Testis (tissue), 3 donors: Measurements from ENCODE around the gene NPHP4. TPM values are rescaled to one million over a fixed set of nuclear protein-coding genes. Genes with fewer than 3 reads are reported as not detected.

Experiments
- DNase-seq: peaks from one replicate; pipeline ENCODE4 v3.0.0-alpha.2; 2019
- H3K27ac ChIP-seq, 2 donors: fragments of 200-600 bp; sonication (generic); one replicate each; pipeline ENCODE4 v1.5.1; 2019
- H3K27me3 ChIP-seq: fragments of 200-600 bp; sonication (generic); one replicate; pipeline ENCODE4 v1.5.1; 2019
- H3K36me3 ChIP-seq: fragments of 200-600 bp; sonication (generic); one replicate; pipeline ENCODE4 v1.5.1; 2017; ENCODE audit warnings: low read depth; ENCODE audit errors: missing control alignments
- H3K4me1 ChIP-seq: fragments of 200-600 bp; sonication (generic); one replicate; pipeline ENCODE4 v1.5.1; 2019
- H3K4me3 ChIP-seq, 2 donors: fragments of 200-600 bp; sonication (generic); one replicate each; pipeline ENCODE4 v1.5.1; 2017 to 2019
- H3K9me3 ChIP-seq: fragments of 200-600 bp; sonication (generic); one replicate; pipeline ENCODE4 v1.5.1; 2017
- POLR2A ChIP-seq: fragments of 450-650 bp; IDR thresholded peaks from one replicate; pipeline ENCODE4 v1.6.1; 2017; ENCODE audit warnings: antibody characterized with exemption, mild to moderate bottlenecking, moderate library complexity
- WGBS, 2 donors: methylation state at CpG; one replicate each; pipeline ENCODE4 v1.1.5; 2018; 5-methylcytosine and 5-hydroxymethylcytosine counted together
- intact Hi-C: fragments of 100-400 bp; cut with DNase I; formaldehyde crosslinking; loops from one replicate; pipeline ENCODE4 v1.15.1; 2023; ENCODE audit warnings: low total_unique reads
- polyA plus RNA-seq: library from polyadenylated mRNA; stranded (reverse); fragments of 350-450 nt; fragmentation: Illumina TruSeq; extraction: RNeasy Lipid Tissue Mini Kit (QIAGEN cat#74804); gene quantifications from one replicate; pipeline ENCODE4 v1.2.3, GENCODE V29; 2014; ENCODE audit warnings: low read depth, low replicate concordance; ENCODE audit not compliant: insufficient read depth
- total RNA-seq, 2 donors: library from RNA; depleted of rRNA; stranded (reverse); fragments of >200 nt; gene quantifications; one replicate each; pipeline ENCODE4 v1.2.3, GENCODE V29; 2016
- TF ChIP-seq, protein P1 (sequence below), 3 experiments: fragments of 450-650 bp in 2 of 3; fragments of 200-600 bp in 1 of 3; sonication (generic) in 1 of 3; IDR thresholded peaks; one replicate each; pipeline ENCODE4 v1.5.1; 2016 to 2019; ENCODE audit warnings: antibody characterized with exemption in 3 of 3, mild to moderate bottlenecking in 2 of 3, moderate library complexity in 1 of 3

NPHP4 gene
- total and polyA plus RNA-seq, 3 donors from 2014 or later = 26.3 to 65.9 (median 49.4) TPM

DNA sequence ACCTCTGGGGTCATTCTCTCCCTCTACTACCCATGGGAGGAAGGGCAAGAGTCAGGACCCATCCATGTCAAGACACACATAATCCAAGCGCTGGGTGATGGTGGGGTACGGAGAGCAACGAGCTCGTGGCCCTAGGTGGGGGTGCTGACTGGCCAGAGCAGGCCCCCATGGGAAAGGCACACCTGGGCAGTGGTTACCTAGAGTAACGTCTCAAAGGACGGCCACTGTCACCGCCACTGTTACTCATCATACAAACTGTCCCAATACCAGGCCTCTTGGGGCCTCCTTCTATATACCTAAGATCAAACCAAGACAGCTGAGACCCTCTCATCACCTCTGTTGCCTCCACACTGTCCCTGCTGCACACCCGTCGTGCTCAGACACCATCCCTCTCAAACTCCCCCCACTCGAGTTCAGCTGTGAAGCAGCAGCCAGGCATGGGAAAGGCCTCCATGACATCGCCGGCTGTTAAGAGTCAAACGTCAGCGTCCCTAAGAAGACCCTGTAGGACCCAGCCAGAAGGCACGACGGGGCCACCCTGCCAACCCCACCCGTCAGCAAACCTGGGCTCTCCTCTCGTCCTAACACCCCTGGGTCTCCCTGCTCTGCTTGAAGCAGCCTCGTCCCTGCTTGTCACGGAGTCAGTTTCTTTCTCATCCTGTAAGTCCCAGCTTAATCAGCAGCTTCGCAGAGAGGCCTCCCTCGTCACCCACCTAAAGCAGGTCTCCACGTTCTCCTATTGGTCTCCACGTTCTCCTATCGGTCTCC is 15.3 kb downstream of the NPHP4 start:
- no peaks in the 10 kb centered on the region for H3K4me1 ChIP-seq
- no peaks in the 10 kb centered on the region for H3K9me3 ChIP-seq
- WGBS, 2 donors = 91 to 95% methylated on average over 19 to 25 of the region's 25 CpGs
- no peaks in the 10 kb centered on the region for H3K36me3 ChIP-seq
- H3K4me3 ChIP-seq = no peak overlapping the region
- H3K27me3 ChIP-seq = no peaks in the 10 kb centered on the region
- no peak for DNase-seq
- H3K27ac ChIP-seq = no peak overlapping the region
- no peak for TF ChIP-seq POLR2A
- TF ChIP-seq, protein P1, sequence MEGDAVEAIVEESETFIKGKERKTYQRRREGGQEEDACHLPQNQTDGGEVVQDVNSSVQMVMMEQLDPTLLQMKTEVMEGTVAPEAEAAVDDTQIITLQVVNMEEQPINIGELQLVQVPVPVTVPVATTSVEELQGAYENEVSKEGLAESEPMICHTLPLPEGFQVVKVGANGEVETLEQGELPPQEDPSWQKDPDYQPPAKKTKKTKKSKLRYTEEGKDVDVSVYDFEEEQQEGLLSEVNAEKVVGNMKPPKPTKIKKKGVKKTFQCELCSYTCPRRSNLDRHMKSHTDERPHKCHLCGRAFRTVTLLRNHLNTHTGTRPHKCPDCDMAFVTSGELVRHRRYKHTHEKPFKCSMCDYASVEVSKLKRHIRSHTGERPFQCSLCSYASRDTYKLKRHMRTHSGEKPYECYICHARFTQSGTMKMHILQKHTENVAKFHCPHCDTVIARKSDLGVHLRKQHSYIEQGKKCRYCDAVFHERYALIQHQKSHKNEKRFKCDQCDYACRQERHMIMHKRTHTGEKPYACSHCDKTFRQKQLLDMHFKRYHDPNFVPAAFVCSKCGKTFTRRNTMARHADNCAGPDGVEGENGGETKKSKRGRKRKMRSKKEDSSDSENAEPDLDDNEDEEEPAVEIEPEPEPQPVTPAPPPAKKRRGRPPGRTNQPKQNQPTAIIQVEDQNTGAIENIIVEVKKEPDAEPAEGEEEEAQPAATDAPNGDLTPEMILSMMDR (IDR thresholded peaks at IDR 0.05) = no peak
- intact Hi-C loops = loop anchor here (10.0 kb wide), 1 partner anchor 472 kb away; no protein-coding TSS in a partner anchor

- H3K27ac ChIP-seq = no peak overlapping the region
- H3K27me3 ChIP-seq = no peaks in the 10 kb centered on the region
- DNase-seq = no peak
- TF ChIP-seq, protein P1 (IDR thresholded peaks at IDR 0.05) = no peak
- no peak for TF ChIP-seq POLR2A
- no peaks in the 10 kb centered on the region for H3K9me3 ChIP-seq
- WGBS, 2 donors = 75 to 96% methylated on average over 2 to 16 of the region's 16 CpGs
- H3K36me3 ChIP-seq = no peaks in the 10 kb centered on the region
- H3K4me3 ChIP-seq = no peak overlapping the region
- intact Hi-C loops = loop anchor here (10.0 kb wide), 1 partner anchor 471 kb away; no protein-coding TSS in a partner anchor
- no peaks in the 10 kb centered on the region for H3K4me1 ChIP-seq
These were observed 16.0 kb downstream of the NPHP4 start for GRCh38 chr1:5976231-5976630.

GRCh38 chr1:5975133-5975880 is 16.9 kb downstream of the NPHP4 start:
- intact Hi-C loops = loop anchor here (10.0 kb wide), 1 partner anchor 471 kb away; no protein-coding TSS in a partner anchor
- H3K36me3 ChIP-seq = no peaks in the 10 kb centered on the region
- DNase-seq = peak; percentile 65

DNA sequence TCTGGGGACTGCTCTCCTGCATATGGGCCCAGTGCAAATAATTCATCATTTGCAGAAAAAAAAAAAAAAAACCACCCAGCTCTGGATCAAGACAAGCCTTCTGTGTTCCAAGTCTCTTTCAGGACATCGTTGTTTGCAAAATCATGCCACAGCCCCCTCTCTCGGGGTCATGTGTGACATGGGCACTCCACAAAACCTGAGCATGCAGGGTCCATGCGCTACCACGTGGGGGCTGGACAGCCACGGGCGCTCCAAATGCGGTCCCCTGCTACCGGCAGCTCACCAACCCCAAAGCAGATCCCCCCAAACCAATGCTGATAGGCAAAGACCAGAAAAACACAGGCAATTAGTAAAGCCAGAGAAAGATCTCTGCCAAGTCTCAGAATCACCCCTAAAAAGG is 17.6 kb downstream of the NPHP4 start:
- Histone ChIP-seq H3K4me1 (no peaks in the 10 kb centered on the region), H3K36me3 (no peaks in the 10 kb centered on the region), H3K27ac (no peak overlapping the region), H3K4me3 (no peak overlapping the region), H3K27me3 (no peaks in the 10 kb centered on the region), H3K9me3 (no peaks in the 10 kb centered on the region)
- WGBS, 2 donors = 80 to 87% methylated on average over 2 to 8 of the region's 8 CpGs
- TF ChIP-seq, protein P1 (IDR thresholded peaks at IDR 0.05) = no peak
- TF ChIP-seq POLR2A = no peak
- DNase-seq = no peak
- intact Hi-C loops = loop anchor here (10.0 kb wide), 1 partner anchor 470 kb away; no protein-coding TSS in a partner anchor

More at GRCh38 chr1:5975133-5975880, 16.9 kb downstream of the NPHP4 start:
- Histone ChIP-seq H3K27ac (no peak overlapping the region), H3K27me3 (no peaks in the 10 kb centered on the region), H3K9me3 (no peaks in the 10 kb centered on the region), H3K4me3 (no peak overlapping the region), H3K4me1 (no peaks in the 10 kb centered on the region)
- WGBS, 2 donors = 57 to 63% methylated on average over 3 to 17 of the region's 17 CpGs
- TF ChIP-seq, protein P1 (IDR thresholded peaks at IDR 0.05) = peak; percentile 5 to 63 (median 58)
- TF ChIP-seq POLR2A = no peak
